GM13977 (cell line): ENCODE data around the gene NLRC5.
"Not testable (repeated sequence)": the region's sequence is repeated elsewhere in the genome, so short reads cannot be mapped to it uniquely, and the experiment has no call there.

Experiments
- DNase-seq: peaks from one replicate; pipeline ENCODE4 v3.0.0; 2012; ENCODE audit warnings: low spot score
- CTCF ChIP-seq: IDR thresholded peaks from 2 replicates; pipeline ENCODE4 v1.5.1; 2012; ENCODE audit warnings: mild to moderate bottlenecking, control low read depth; ENCODE audit not compliant: insufficient read depth; ENCODE audit errors: extremely low read depth, missing control alignments
- in situ Hi-C: fragments of 300-500 bp; cut with MboI; formaldehyde crosslinking; loops from one replicate; pipeline ENCODE4 v1.12.0; 2022; ENCODE audit warnings: low sequenced_read_pairs, low pct_unique_long_range_greater_than_20kb, mixed read lengths, inconsistent platforms; ENCODE audit not compliant: unreplicated experiment

Gene NLRC5

GRCh38 chr16:57000271-57001025 lies 11.1 kb downstream of the NLRC5 start:
- TF ChIP-seq CTCF = no peak
- in situ Hi-C loops = no loop called here
- no peak for DNase-seq

- no peak for TF ChIP-seq CTCF
- DNase-seq = no peak
- in situ Hi-C loops = no loop called here
Observed at GRCh38 chr16:57001026-57001679, 11.8 kb downstream of the NLRC5 start.

- TF ChIP-seq CTCF = no peak
- in situ Hi-C loops = no loop called here
- DNase-seq = no peak
Observed at GRCh38 chr16:57003439-57004386, 14.4 kb downstream of the NLRC5 start.

GRCh38 chr16:57004387-57005250 lies 15.3 kb downstream of the NLRC5 start:
- in situ Hi-C loops = no loop called here
- no peak for DNase-seq
- no peak for TF ChIP-seq CTCF

GRCh38 chr16:57005597-57005996 lies 16.2 kb downstream of the NLRC5 start:
- DNase-seq, in situ Hi-C loops: not testable (repeated sequence)

GRCh38 chr16:57007050-57007449 lies 17.7 kb downstream of the NLRC5 start:
- DNase-seq = no peak
- in situ Hi-C loops = no loop called here
- TF ChIP-seq CTCF = no peak
